Duodenal mucosa (tissue), 2 donors: ENCODE results near the gene ATP8B3.
A peak's percentile ranks its signal among the peaks of the same experiment; 100 is the strongest.

ENCODE experiments used
- H3K27ac ChIP-seq: one replicate; pipeline ENCODE4 v1.7.0; 2013; ENCODE audit warnings: low read depth, low read length
- H3K27me3 ChIP-seq, 2 donors: one replicate each; pipeline ENCODE4 v1.7.0; 2013; ENCODE audit warnings: low read length in 2 of 2, control low read depth in 1 of 2; ENCODE audit not compliant: insufficient read depth in 2 of 2, control insufficient read depth in 1 of 2
- H3K36me3 ChIP-seq, 2 donors: one replicate each; pipeline ENCODE4 v1.7.0; 2013; ENCODE audit warnings: low read length in 2 of 2, control low read depth in 1 of 2; ENCODE audit not compliant: insufficient read depth in 2 of 2, control insufficient read depth in 1 of 2
- H3K4me1 ChIP-seq, 2 donors: one replicate each; pipeline ENCODE4 v1.7.0; 2013; ENCODE audit warnings: low read length in 2 of 2, control low read depth in 1 of 2; ENCODE audit not compliant: insufficient read depth in 2 of 2, control insufficient read depth in 1 of 2
- H3K4me3 ChIP-seq, 2 donors: one replicate each; pipeline ENCODE4 v1.7.0; 2013; ENCODE audit warnings: low read length in 2 of 2, low read depth in 1 of 2
- H3K9ac ChIP-seq, 2 donors: one replicate each; pipeline ENCODE4 v1.7.0; 2013; ENCODE audit warnings: low read length in 2 of 2, low read depth in 1 of 2
- H3K9me3 ChIP-seq, 2 donors: one replicate each; pipeline ENCODE4 v1.7.0; 2013; ENCODE audit warnings: low read length in 2 of 2, control low read depth in 1 of 2; ENCODE audit not compliant: control insufficient read depth in 1 of 2

ATP8B3 gene

GRCh38 chr19:1748115-1748872 lies 63.8 kb downstream of the ATP8B3 start:
- no peak overlapping the region for H3K27ac ChIP-seq
- H3K27me3 ChIP-seq, result peaks cover 72 to 78% of the 10 kb centered on the region in 2 donors
- H3K36me3 ChIP-seq, result no peaks in the 10 kb centered on the region
- H3K4me3 ChIP-seq, result peak overlapping the region; percentile 16 to 52
- H3K4me1 ChIP-seq, result peaks cover 9 to 19% of the 10 kb centered on the region in 2 donors
- no peak overlapping the region for H3K9ac ChIP-seq
- H3K9me3 ChIP-seq, result no peaks in the 10 kb centered on the region

DNA sequence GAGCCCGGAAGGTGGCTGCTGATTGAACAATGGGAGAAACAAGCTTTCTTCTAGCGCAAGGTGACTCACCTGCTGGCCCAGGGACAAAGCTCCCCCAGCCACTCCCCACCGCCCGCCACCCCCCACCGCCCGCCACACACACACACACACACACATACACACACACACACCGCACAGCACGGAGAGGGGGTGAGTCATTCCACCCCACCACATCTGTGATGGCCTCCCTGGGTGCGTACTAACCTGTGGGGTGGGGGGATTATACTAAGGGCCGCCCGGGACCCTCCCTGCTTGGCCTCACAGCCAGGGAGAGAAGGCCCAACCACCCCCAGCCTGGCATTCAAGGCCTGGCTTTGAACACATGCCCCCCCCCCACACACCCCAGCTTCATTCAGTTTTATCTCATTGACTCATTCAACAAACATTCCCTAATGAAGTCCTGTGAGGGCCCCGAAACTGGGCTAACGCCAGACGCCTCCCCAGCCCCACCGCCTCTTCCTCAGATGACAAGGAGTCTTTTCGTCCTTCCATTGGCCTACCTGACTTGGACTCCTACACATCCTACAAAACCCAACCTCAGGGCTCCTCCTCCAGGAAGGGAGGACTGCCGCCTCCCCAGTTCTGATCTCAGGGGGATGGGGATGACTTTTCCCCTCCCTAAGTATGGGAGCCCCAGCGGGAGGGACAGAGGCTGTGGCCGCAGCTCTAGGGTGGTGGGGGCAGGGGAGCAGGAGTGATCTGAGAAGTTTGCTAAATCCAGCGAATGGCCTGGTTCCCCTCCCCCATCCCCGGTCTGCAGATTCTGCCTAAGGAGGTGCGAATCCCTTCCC lies 64.6 kb downstream of the ATP8B3 start:
- H3K9me3 ChIP-seq, result no peaks in the 10 kb centered on the region
- H3K4me1 ChIP-seq, result peaks cover 9 to 19% of the 10 kb centered on the region in 2 donors
- H3K36me3 ChIP-seq, result no peaks in the 10 kb centered on the region
- peaks cover 68 to 71% of the 10 kb centered on the region in 2 donors for H3K27me3 ChIP-seq
- H3K4me3 ChIP-seq, result peak overlapping the region in 1 of 2 donors; percentile 52
- no peak overlapping the region for H3K9ac ChIP-seq
- H3K27ac ChIP-seq, result no peak overlapping the region

DNA sequence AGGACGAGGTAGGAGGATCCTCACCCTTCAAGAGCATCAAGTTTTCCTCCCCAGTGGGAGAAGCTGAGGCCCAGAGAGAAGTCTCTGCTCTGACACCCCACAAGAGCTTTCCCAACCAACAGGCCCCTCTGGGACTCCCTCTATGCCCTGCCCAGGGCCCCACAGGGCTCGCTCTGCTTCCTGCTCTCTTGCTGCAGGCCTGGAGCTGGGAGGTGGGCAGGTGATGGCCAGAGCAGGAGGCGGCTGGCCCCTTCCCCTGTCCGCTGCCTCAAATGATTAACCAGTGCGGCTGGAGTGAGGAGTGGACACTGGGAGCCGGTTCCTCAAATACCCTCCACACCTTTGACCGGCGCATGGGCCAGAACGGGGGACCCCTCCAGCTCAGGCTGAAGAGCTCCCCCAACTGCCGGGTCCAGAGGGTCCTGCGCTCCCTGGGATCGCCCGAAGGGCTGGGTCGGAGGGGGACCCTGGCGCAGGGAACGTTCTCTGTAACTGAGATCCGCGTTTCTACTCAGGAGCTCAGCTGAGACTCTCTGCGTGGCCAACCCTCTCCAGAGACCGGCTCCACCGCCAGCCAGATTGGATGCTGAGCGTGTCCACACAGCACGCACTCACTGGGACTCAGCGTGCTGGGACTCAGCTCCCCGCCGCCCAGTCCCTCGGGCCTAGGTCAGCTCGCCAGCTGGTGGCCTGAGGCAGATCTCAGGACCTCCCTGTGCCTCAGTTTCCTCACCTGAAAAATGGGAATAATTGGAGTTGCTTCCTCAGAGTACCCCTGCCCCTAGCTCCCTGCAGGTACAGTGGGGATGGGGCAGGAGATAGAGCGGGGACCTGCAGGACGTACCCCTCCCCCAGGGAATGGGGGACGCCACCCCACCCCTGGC lies 65.4 kb downstream of the ATP8B3 start:
- H3K9me3 ChIP-seq, result no peaks in the 10 kb centered on the region
- peaks cover 59 to 63% of the 10 kb centered on the region in 2 donors for H3K27me3 ChIP-seq
- H3K4me1 ChIP-seq, result peaks cover 9 to 19% of the 10 kb centered on the region in 2 donors
- no peaks in the 10 kb centered on the region for H3K36me3 ChIP-seq
- H3K4me3 ChIP-seq, result peak overlapping the region in 1 of 2 donors; percentile 29
- no peak overlapping the region for H3K9ac ChIP-seq
- no peak overlapping the region for H3K27ac ChIP-seq

GRCh38 chr19:1745589-1746031 lies 66.5 kb downstream of the ATP8B3 start:
- no peak overlapping the region for H3K27ac ChIP-seq
- H3K27me3 ChIP-seq, result peaks cover 49 to 52% of the 10 kb centered on the region in 2 donors
- no peaks in the 10 kb centered on the region for H3K9me3 ChIP-seq
- H3K36me3 ChIP-seq, result no peaks in the 10 kb centered on the region
- H3K4me1 ChIP-seq, result peaks cover 9 to 19% of the 10 kb centered on the region in 2 donors
- H3K4me3 ChIP-seq, result no peak overlapping the region
- H3K9ac ChIP-seq, result no peak overlapping the region

DNA sequence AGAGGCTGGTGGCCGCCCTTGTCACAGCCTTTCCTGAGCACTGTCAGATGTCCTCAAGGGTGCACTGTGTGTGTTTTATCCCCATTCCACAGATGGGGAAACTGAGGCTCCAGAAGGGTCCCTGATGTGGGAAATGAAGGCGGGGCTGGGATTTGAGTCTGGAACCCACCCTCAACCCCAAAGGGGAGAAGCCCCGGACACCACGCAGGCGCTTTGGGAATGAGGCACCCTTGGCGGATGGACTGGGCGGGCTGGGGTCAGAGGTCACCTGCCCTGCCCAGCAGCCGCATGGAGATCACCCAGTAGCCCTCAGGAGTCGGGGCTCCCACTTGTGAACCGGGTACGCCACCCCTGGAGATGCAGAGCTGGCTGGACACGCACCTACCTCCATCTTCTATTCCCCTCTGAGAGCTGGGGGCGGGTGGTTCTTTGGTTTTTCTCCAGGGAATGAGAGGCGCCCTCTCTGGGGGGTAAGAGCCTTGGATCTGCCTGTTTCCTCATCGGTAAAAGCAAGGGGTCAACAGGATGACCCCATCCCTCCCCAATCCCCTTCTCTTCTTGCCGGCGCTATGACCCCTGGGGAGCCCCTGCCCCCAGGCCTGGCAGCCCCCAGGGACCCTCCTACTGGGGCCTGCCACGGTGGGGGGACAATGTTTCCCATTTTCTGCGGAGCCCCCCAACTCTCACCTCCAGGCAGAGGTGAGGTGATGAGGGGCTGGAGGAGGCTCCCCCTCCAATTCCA lies 67.1 kb downstream of the ATP8B3 start:
- Histone ChIP-seq H3K9ac (no peak overlapping the region), H3K27ac (no peak overlapping the region), H3K9me3 (no peaks in the 10 kb centered on the region), H3K4me1 (peaks cover 9 to 19% of the 10 kb centered on the region in 2 donors), H3K4me3 (no peak overlapping the region), H3K36me3 (no peaks in the 10 kb centered on the region), H3K27me3 (peaks cover 43 to 46% of the 10 kb centered on the region in 2 donors)

- no peaks in the 10 kb centered on the region for H3K36me3 ChIP-seq
- H3K27ac ChIP-seq, result no peak overlapping the region
- peaks cover 37 to 39% of the 10 kb centered on the region in 2 donors for H3K27me3 ChIP-seq
- H3K4me1 ChIP-seq, result peaks cover 9 to 18% of the 10 kb centered on the region in 2 donors
- no peak overlapping the region for H3K9ac ChIP-seq
- no peaks in the 10 kb centered on the region for H3K9me3 ChIP-seq
- H3K4me3 ChIP-seq, result no peak overlapping the region
Measured at GRCh38 chr19:1744133-1744665, 67.9 kb downstream of the ATP8B3 start.

DNA sequence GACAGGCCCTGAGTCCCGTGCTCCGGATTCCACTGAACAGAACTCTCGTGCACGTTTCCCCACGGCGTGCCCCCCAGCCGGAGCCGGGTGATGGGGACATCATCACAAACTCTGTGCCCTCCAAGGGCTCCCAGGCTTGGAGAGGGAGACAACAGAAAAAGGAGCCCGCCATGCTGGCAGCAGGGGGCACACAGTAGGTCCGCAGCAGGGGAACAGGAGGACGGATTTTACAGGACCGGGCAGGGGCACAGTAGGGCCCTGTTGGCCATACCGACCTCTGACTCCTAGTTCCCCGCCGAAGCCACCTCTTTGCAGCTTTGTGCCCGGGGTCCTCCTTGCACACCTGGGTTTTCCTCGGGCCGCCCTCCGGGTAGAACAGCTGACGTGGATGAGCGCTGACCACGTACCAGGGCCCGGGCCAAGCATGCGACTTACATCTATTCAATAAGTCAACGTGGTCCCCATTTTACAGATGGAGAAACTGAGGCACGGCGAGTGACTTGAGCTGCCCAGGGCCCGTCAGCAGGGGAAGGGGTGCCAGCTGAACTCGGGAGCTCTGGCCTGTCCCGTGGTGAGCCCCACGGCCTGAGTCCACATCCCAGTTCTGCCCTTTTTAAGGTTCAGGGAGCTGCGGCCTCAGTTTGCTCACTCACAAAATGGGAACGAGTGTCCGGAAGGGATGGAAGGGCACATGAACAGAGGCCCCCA lies 68.9 kb downstream of the ATP8B3 start:
- Histone ChIP-seq H3K9ac (no peak overlapping the region), H3K9me3 (no peaks in the 10 kb centered on the region), H3K36me3 (no peaks in the 10 kb centered on the region), H3K4me1 (peaks cover 9 to 10% of the 10 kb centered on the region in 2 donors), H3K27ac (no peak overlapping the region), H3K4me3 (no peak overlapping the region), H3K27me3 (peaks cover 28 to 30% of the 10 kb centered on the region in 2 donors)

DNA sequence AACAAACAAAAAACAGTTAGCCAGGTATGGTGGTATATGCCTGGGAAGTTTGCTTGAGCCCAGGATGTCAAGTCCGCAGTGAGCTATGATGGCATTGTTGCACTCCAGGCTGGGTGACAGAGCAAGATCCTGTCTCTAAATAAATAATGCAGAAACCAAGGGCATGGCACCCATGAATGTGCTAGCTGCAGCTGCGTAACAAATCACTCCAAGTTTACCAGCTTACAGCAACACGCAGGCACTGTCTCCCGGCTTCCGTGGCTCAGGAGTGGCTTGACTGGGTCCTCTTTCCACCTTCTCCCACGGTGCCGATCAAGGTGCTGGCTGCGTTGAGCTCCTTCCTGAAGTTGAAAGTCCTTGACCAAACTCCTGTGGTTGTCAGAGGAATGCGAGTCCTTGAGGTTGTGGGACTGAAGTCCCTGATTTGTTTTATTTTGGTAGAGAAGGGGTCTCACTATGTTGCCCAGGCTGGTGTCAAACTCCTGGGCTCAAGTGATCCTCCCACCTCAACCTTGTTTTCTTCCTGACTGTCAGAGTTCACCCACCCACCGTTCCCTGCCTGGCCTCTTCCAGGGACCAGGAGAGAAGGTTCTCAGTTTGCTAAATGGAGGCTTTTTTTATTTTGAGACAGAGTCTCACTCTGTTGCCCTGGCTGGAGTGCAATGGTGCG lies 72.0 kb downstream of the ATP8B3 start:
- peaks cover 0 to 5% of the 10 kb centered on the region in 2 donors for H3K4me1 ChIP-seq
- H3K9ac ChIP-seq, result no peak overlapping the region
- no peaks in the 10 kb centered on the region for H3K9me3 ChIP-seq
- no peak overlapping the region for H3K4me3 ChIP-seq
- H3K36me3 ChIP-seq, result no peaks in the 10 kb centered on the region
- no peak overlapping the region for H3K27ac ChIP-seq
- H3K27me3 ChIP-seq, result peaks cover 7 to 14% of the 10 kb centered on the region in 2 donors
